HCT116 (cell line): ENCODE measurements around the gene GANC. TPM values are rescaled to one million over a fixed set of nuclear protein-coding genes. Genes with fewer than 3 reads are reported as not detected.

Source experiments
- ATAC-seq: fragments of 200-7000 bp; cut with Tn5 transposase; 2 replicates; pipeline ENCODE4 v1.9.1; 2020; ENCODE audit warnings: mild to moderate bottlenecking, moderate library complexity
- BruUV-seq: library from RNA; stranded (reverse); fragments of 400-500 nt; replicated peaks from 2 replicates; lab custom pipeline; 2021; lab: Mats Ljungman, UMichigan
- CTCF ChIA-PET: fragments of 300-600 bp; sonication (Branson Sonifier 250); formaldehyde crosslinking; loops from one replicate; lab custom pipeline; 2021; ENCODE audit warnings: antibody characterized with exemption; lab: Charles Lee
- POLR2A ChIA-PET: fragments of 300-600, 350-600 bp; sonication (Branson Sonifier 250); formaldehyde crosslinking; loops from one replicate; lab custom pipeline; 2021; ENCODE audit warnings: antibody characterized with exemption; lab: Charles Lee
- RAD21 ChIA-PET, 2 experiments: fragments of 300-600 bp; sonication (Branson Sonifier 250); formaldehyde crosslinking; loops; one replicate each; lab custom pipeline; 2023; ENCODE audit warnings: low total read pairs in 2 of 2; ENCODE audit not compliant: uncharacterized antibody in 2 of 2, unreplicated experiment in 2 of 2, low non-redundant PET in 1 of 2; lab: Charles Lee
- DNase-seq: peaks from one replicate; pipeline ENCODE4 v3.0.0-alpha.2; 2010; ENCODE audit warnings: low read depth, low spot score
- H2AFZ ChIP-seq: fragments of 200-600 bp; shearing (Covaris generic), sonication (generic); 2 replicates; pipeline ENCODE4 v1.6.1; 2017; ENCODE audit warnings: low read depth, mixed run types, mixed read lengths, antibody characterized with exemption, low read length; ENCODE audit not compliant: poor library complexity, severe bottlenecking
- H3K27ac ChIP-seq: 2 replicates; pipeline ENCODE4 v1.5.1; 2012; ENCODE audit warnings: low read depth, low read length
- H3K27me3 ChIP-seq: fragments of 200-600 bp; sonication (generic); 2 replicates; pipeline ENCODE4 v1.6.1; 2016; ENCODE audit warnings: mixed run types, low read length, mixed read lengths; ENCODE audit not compliant: insufficient read depth
- H3K36me3 ChIP-seq, 2 experiments: fragments of 200-500 bp in 1 of 2; fragments of 200-600 bp in 1 of 2; sonication (Bioruptor generic) in 1 of 2; sonication (generic) in 1 of 2; 2 replicates each; pipeline versions ENCODE4 v1.5.1 to v1.6.1; 2014 to 2016; ENCODE audit warnings: low read length in 2 of 2, inconsistent platforms in 1 of 2, mixed read lengths in 1 of 2, mixed run types in 1 of 2; ENCODE audit not compliant: insufficient read depth in 2 of 2, control insufficient read depth in 1 of 2
- H3K4me1 ChIP-seq, 2 experiments: fragments of 200-600 bp in 1 of 2; sonication (generic) in 1 of 2; 2 replicates each; pipeline versions ENCODE4 v1.5.1 to v1.6.1; 2012 to 2017; ENCODE audit warnings: low read length in 2 of 2, inconsistent platforms in 1 of 2, mild to moderate bottlenecking in 1 of 2, mixed read lengths in 1 of 2, mixed run types in 1 of 2, moderate library complexity in 1 of 2; ENCODE audit not compliant: insufficient read depth in 2 of 2, control insufficient read depth in 1 of 2
- H3K4me2 ChIP-seq: fragments of 200-600 bp; sonication (generic); 2 replicates; pipeline ENCODE4 v1.6.1; 2017; ENCODE audit warnings: mixed run types, low read length, mixed read lengths
- H3K4me3 ChIP-seq, 2 experiments: fragments of 200-600 bp in 1 of 2; sonication (generic) in 1 of 2; replicated peaks in 1 of 2; 2 replicates each; pipeline ENCODE4 v1.5.1; 2011 to 2016; ENCODE audit warnings: low read length in 2 of 2, control low read depth in 1 of 2, low read depth in 1 of 2, mild to moderate bottlenecking in 1 of 2, mixed read lengths in 1 of 2, mixed run types in 1 of 2
- H3K79me2 ChIP-seq: fragments of 200-600 bp; sonication (generic); 2 replicates; pipeline ENCODE4 v1.6.1; 2017; ENCODE audit warnings: mild to moderate bottlenecking, mixed run types, low read length, moderate library complexity, mixed read lengths; ENCODE audit not compliant: insufficient read depth
- H3K9ac ChIP-seq: fragments of 200-600 bp; sonication (generic); 2 replicates; pipeline ENCODE4 v1.6.1; 2016; ENCODE audit warnings: low read length, mixed read lengths
- H3K9me2 ChIP-seq: fragments of 200-600 bp; sonication (generic), shearing (Covaris generic); 2 replicates; pipeline ENCODE4 v1.6.1; 2017; ENCODE audit warnings: mixed run types, mild to moderate bottlenecking, moderate library complexity; ENCODE audit not compliant: insufficient read depth
- H3K9me3 ChIP-seq, 2 experiments: fragments of 200-500 bp in 1 of 2; fragments of 200-600 bp in 1 of 2; sonication (Bioruptor generic) in 1 of 2; sonication (generic) in 1 of 2; 2 replicates each; pipeline ENCODE4 v1.6.1; 2014 to 2017; ENCODE audit warnings: low read length in 2 of 2, mixed read lengths in 2 of 2, inconsistent platforms in 1 of 2, low read depth in 1 of 2, mild to moderate bottlenecking in 1 of 2, mixed run types in 1 of 2, moderate library complexity in 1 of 2; ENCODE audit not compliant: control insufficient read depth in 1 of 2, insufficient read depth in 1 of 2
- H4K20me1 ChIP-seq: fragments of 200-600 bp; sonication (generic), shearing (Covaris generic); 2 replicates; pipeline ENCODE4 v1.6.1; 2017; ENCODE audit warnings: mixed run types, mild to moderate bottlenecking, moderate library complexity; ENCODE audit not compliant: insufficient read depth
- ATF3 ChIP-seq: IDR thresholded peaks from 2 replicates; pipeline ENCODE4 v1.6.1; 2012
- CBX3 ChIP-seq: IDR thresholded peaks from 2 replicates; pipeline ENCODE4 v1.6.1; 2012; ENCODE audit warnings: low read depth
- CEBPB ChIP-seq: IDR thresholded peaks from 2 replicates; pipeline ENCODE4 v1.6.1; 2012; ENCODE audit warnings: low read depth
- EGR1 ChIP-seq: IDR thresholded peaks from 2 replicates; pipeline ENCODE4 v1.6.1; 2012; ENCODE audit warnings: low read depth
- EZH2 ChIP-seq: fragments of 200-600 bp; sonication (generic); IDR thresholded peaks from 2 replicates; pipeline ENCODE4 v1.6.1; 2017; ENCODE audit warnings: antibody characterized with exemption, mixed run types
- EZH2phosphoT487 ChIP-seq: fragments of 200-600 bp; IDR thresholded peaks from 2 replicates; pipeline ENCODE4 v1.6.1; 2018; ENCODE audit warnings: antibody characterized with exemption, borderline replicate concordance
- FOSL1 ChIP-seq: IDR thresholded peaks from 2 replicates; pipeline ENCODE4 v1.6.1; 2012; ENCODE audit warnings: low read depth
- JUND ChIP-seq: IDR thresholded peaks from 2 replicates; pipeline ENCODE4 v1.6.1; 2012
- MAX ChIP-seq: IDR thresholded peaks from 2 replicates; pipeline ENCODE4 v1.6.1; 2012
- POLR2A ChIP-seq: IDR thresholded peaks from 2 replicates; pipeline ENCODE4 v1.7.0; 2011; ENCODE audit warnings: borderline replicate concordance; ENCODE audit not compliant: insufficient read depth, insufficient read length; ENCODE audit errors: extremely low read depth
- POLR2AphosphoS5 ChIP-seq: IDR thresholded peaks from 2 replicates; pipeline ENCODE4 v1.6.1; 2011; ENCODE audit warnings: mild to moderate bottlenecking, low read depth, low read length, moderate library complexity
- REST ChIP-seq: IDR thresholded peaks from 2 replicates; pipeline ENCODE4 v1.6.1; 2012; ENCODE audit warnings: low read depth
- SIN3A ChIP-seq: IDR thresholded peaks from 2 replicates; pipeline ENCODE4 v1.6.1; 2012; ENCODE audit warnings: low read depth
- SP1 ChIP-seq: IDR thresholded peaks from 2 replicates; pipeline ENCODE4 v1.6.1; 2012; ENCODE audit warnings: low read depth
- SRF ChIP-seq: IDR thresholded peaks from 2 replicates; pipeline ENCODE4 v1.6.1; 2012; ENCODE audit warnings: low read depth
- YY1 ChIP-seq: IDR thresholded peaks from 2 replicates; pipeline ENCODE4 v1.6.1; 2011; ENCODE audit warnings: low read length, low read depth, moderate library complexity, mild to moderate bottlenecking; ENCODE audit not compliant: insufficient replicate concordance; ENCODE audit errors: extremely low read depth
- ZBTB33 ChIP-seq: IDR thresholded peaks from 2 replicates; pipeline ENCODE4 v1.6.1; 2011; ENCODE audit warnings: mild to moderate bottlenecking, low read length, moderate library complexity; ENCODE audit not compliant: insufficient replicate concordance; ENCODE audit errors: extremely low read depth
- ZNF274 ChIP-seq: fragments of 200-500 bp; sonication (Bioruptor generic); IDR thresholded peaks from 2 replicates; pipeline ENCODE4 v1.6.1; 2014; ENCODE audit warnings: mild to moderate bottlenecking, low read depth, low read length, inconsistent platforms
- intact Hi-C: fragments of 100-400 bp; cut with micrococcal nuclease; formaldehyde crosslinking; loops from 2 replicates; pipeline ENCODE4 v1.10.0; 2022
- total RNA-seq: library from RNA; stranded (reverse); gene quantifications from one replicate; pipeline ENCODE4 v1.2.1, GENCODE V29; 2021; ENCODE audit not compliant: unreplicated experiment

GANC gene
- total RNA-seq, 1 experiment from 2014 or later: 13.1 TPM

- no peak for TF ChIP-seq CBX3
- TF ChIP-seq SRF: no peak
- TF ChIP-seq REST: no peak
Measured at GRCh38 chr15:42324308-42324707, 51.3 kb downstream of the GANC start (continued).

- ChIA-PET RAD21 (no interaction called here), POLR2A (no interaction called here)
- TF ChIP-seq ATF3 (no peak), POLR2A (no peak), SP1 (no peak), FOSL1 (no peak), MAX (no peak), SRF (no peak), EZH2phosphoT487 (no peak), JUND (no peak), SIN3A (no peak), EGR1 (no peak), EZH2 (no peak), YY1 (no peak), ZBTB33 (no peak), CEBPB (no peak), ZNF274 (no peak), POLR2AphosphoS5 (no peak)
Measured at GRCh38 chr15:42329161-42329560, 56.2 kb downstream of the GANC start.

More at GRCh38 chr15:42329161-42329560, 56.2 kb downstream of the GANC start:
- H3K4me1 ChIP-seq: no peaks in the 10 kb centered on the region
- no peaks in the 10 kb centered on the region for H3K36me3 ChIP-seq
- no peak overlapping the region for H3K27ac ChIP-seq
- H3K27me3 ChIP-seq: no peaks in the 10 kb centered on the region
- intact Hi-C loops: no loop called here
- no peak overlapping the region for H3K4me2 ChIP-seq
- BruUV-seq: no TSS peak
- H3K4me3 ChIP-seq: no peak overlapping the region
- no peak overlapping the region for H3K9ac ChIP-seq
- H3K9me3 ChIP-seq: no peaks in the 10 kb centered on the region
- no peaks in the 10 kb centered on the region for H3K9me2 ChIP-seq
- DNase-seq: no peak
- ATAC-seq: no peak
- H2AFZ ChIP-seq: no peak overlapping the region
- H3K79me2 ChIP-seq: no peaks in the 10 kb centered on the region
- no peaks in the 10 kb centered on the region for H4K20me1 ChIP-seq
- CTCF ChIA-PET: interaction anchor here (0.9 kb wide), 1 partner anchor 56 kb away, joined by 3 read pairs; no protein-coding TSS in a partner anchor
